Kidney (tissue), 14 donors: Measurements from ENCODE around the gene TEN1. TPM values are rescaled to one million over a fixed set of nuclear protein-coding genes. Genes with fewer than 3 reads are reported as not detected.
A peak's percentile ranks its signal among the peaks of the same experiment; 100 is the strongest.

Experiments used
- DNase-seq, 5 donors: peaks; one replicate each; pipeline ENCODE4 v3.0.0-alpha.2; 2013 to 2020
- FAIRE-seq: peaks from 2 replicates; lab custom pipeline; 2012; peaks lifted over from hg19 to GRCh38; lab: Jason Lieb, UNC
- H3K27ac ChIP-seq, 2 donors: one replicate each; pipeline ENCODE4 v1.7.0; 2013; ENCODE audit warnings: low read depth in 2 of 2, low read length in 2 of 2, inconsistent platforms in 1 of 2
- H3K27me3 ChIP-seq: one replicate; pipeline ENCODE4 v1.7.1; 2013; ENCODE audit warnings: low read length, inconsistent platforms; ENCODE audit not compliant: control insufficient read depth, insufficient read depth
- H3K36me3 ChIP-seq, 3 donors: one replicate each; pipeline versions ENCODE4 v1.7.0 to v1.7.1; 2013; ENCODE audit warnings: low read length in 3 of 3, control low read depth in 1 of 3, inconsistent platforms in 1 of 3; ENCODE audit not compliant: insufficient read depth in 3 of 3, control insufficient read depth in 2 of 3
- H3K4me1 ChIP-seq, 3 donors: one replicate each; pipeline versions ENCODE4 v1.7.0 to v1.7.1; 2013; ENCODE audit warnings: low read length in 3 of 3, inconsistent platforms in 1 of 3, low read depth in 1 of 3; ENCODE audit not compliant: control insufficient read depth in 2 of 3, insufficient read depth in 2 of 3
- H3K4me3 ChIP-seq, 3 donors: one replicate each; pipeline versions ENCODE4 v1.7.0 to v1.8.1; 2013; ENCODE audit warnings: low read length in 3 of 3, control low read depth in 1 of 3, inconsistent platforms in 1 of 3
- H3K9ac ChIP-seq, 3 donors: one replicate each; pipeline versions ENCODE4 v1.7.0 to v1.7.1; 2013; ENCODE audit warnings: low read length in 3 of 3, control low read depth in 1 of 3, inconsistent platforms in 1 of 3
- H3K9me3 ChIP-seq, 3 donors: one replicate each; pipeline versions ENCODE4 v1.7.0 to v1.7.1; 2013; ENCODE audit warnings: low read length in 3 of 3, control low read depth in 1 of 3, inconsistent platforms in 1 of 3; ENCODE audit not compliant: control insufficient read depth in 2 of 3, insufficient read depth in 1 of 3
- intact Hi-C: fragments of 100-400 bp; cut with DNase I; formaldehyde crosslinking; loops from one replicate; pipeline ENCODE4 v1.11.1; 2022
- polyA plus RNA-seq: library from polyadenylated mRNA; stranded (reverse); fragments of 350-450 nt; fragmentation: Illumina TruSeq; extraction: RNeasy Lipid Tissue Mini Kit (QIAGEN cat#74804); gene quantifications from one replicate; pipeline ENCODE4 v1.2.3, GENCODE V29; 2014; ENCODE audit warnings: low read depth, low replicate concordance; ENCODE audit not compliant: insufficient read depth
- total RNA-seq: library from RNA; stranded (reverse); fragmentation: NEBNext Ultra II Directional; extraction: Animal tissue kit (Norgen Biotek cat#: 25700); gene quantifications from one replicate; pipeline ENCODE4 v1.2.1, GENCODE V29; 2021
- TF ChIP-seq, protein P1 (sequence below): IDR thresholded peaks from 3 replicates; pipeline ENCODE4 v1.5.1; 2012; ENCODE audit warnings: mild to moderate bottlenecking, moderate library complexity, borderline replicate concordance; ENCODE audit not compliant: insufficient read depth; ENCODE audit errors: extremely low read depth
- donor health status: control.
- donor health status: control.
- donor health status: control.
- donor health status: control.
- donor health status: control.
- donor health status: DM: yes; HTN: yes; CAD: no.
- donor health status: Normal renal cell carcinoma (clear cell type).

Gene TEN1
- total and polyA plus RNA-seq, 2 donors from 2014 or later = 21.3 to 40.8 TPM

GRCh38 chr17:75950421-75950820 is 28.6 kb upstream of the TEN1 start:
- no peak overlapping the region for H3K4me3 ChIP-seq
- H3K27me3 ChIP-seq = no peaks in the 10 kb centered on the region
- intact Hi-C loops = no loop called here
- H3K36me3 ChIP-seq = peaks cover 15 to 70% (median 54%) of the 10 kb centered on the region in 3 donors
- TF ChIP-seq, protein P1, sequence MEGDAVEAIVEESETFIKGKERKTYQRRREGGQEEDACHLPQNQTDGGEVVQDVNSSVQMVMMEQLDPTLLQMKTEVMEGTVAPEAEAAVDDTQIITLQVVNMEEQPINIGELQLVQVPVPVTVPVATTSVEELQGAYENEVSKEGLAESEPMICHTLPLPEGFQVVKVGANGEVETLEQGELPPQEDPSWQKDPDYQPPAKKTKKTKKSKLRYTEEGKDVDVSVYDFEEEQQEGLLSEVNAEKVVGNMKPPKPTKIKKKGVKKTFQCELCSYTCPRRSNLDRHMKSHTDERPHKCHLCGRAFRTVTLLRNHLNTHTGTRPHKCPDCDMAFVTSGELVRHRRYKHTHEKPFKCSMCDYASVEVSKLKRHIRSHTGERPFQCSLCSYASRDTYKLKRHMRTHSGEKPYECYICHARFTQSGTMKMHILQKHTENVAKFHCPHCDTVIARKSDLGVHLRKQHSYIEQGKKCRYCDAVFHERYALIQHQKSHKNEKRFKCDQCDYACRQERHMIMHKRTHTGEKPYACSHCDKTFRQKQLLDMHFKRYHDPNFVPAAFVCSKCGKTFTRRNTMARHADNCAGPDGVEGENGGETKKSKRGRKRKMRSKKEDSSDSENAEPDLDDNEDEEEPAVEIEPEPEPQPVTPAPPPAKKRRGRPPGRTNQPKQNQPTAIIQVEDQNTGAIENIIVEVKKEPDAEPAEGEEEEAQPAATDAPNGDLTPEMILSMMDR = no peak
- H3K9ac ChIP-seq = no peak overlapping the region
- FAIRE-seq = no peak
- H3K27ac ChIP-seq = no peak overlapping the region
- no peak for DNase-seq
- no peaks in the 10 kb centered on the region for H3K4me1 ChIP-seq
- H3K9me3 ChIP-seq = no peaks in the 10 kb centered on the region

GRCh38 chr17:75950855-75951554 is 28.0 kb upstream of the TEN1 start:
- Histone ChIP-seq H3K9ac (no peak overlapping the region), H3K4me3 (no peak overlapping the region), H3K9me3 (no peaks in the 10 kb centered on the region), H3K27me3 (no peaks in the 10 kb centered on the region), H3K4me1 (no peaks in the 10 kb centered on the region), H3K36me3 (peaks cover 15 to 71% (median 57%) of the 10 kb centered on the region in 3 donors), H3K27ac (no peak overlapping the region)
- TF ChIP-seq, protein P1 = no peak
- FAIRE-seq = no peak
- intact Hi-C loops = no loop called here
- DNase-seq = peak in 3 of 5 donors; percentile 34 to 64 (median 36)

DNA sequence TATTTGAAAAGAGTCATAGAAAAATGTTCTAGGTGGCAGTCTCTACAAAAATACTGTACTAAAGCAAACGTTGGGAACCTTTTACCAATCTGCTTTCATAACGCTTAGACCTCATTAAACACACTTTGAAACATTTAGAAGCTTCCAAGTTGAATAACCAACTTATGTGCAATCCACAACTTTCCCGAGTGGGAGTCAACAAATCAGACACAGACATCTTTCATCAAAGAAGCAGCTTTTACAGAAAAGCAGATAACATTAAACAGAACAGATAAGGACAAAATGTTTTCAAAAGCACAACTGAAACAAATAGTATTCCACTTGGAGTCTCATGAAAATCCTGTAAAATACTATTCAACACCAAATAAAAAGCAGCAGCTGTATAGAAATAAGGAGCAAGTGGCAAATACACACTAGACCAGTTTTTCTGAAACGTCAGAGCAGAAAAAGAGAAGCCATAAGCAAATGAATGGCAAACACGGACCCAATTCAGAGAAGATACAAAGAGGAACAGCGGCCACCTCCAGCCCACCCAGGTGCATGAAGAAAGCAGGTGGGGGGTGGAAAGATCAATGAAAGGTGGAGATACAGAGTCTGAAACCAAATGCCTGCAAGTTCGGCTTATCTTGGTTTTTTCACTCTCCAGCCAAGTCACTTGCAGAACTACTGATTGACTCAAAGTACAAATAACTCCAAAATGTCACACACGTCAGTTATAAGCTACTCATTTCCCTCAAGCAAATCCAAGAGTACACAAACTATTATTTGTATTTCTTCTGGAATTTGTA is 19.8 kb upstream of the TEN1 start:
- Histone ChIP-seq H3K27ac (no peak overlapping the region), H3K4me1 (no peaks in the 10 kb centered on the region), H3K27me3 (no peaks in the 10 kb centered on the region), H3K9me3 (no peaks in the 10 kb centered on the region), H3K9ac (no peak overlapping the region), H3K4me3 (no peak overlapping the region), H3K36me3 (peaks cover 3 to 20% (median 13%) of the 10 kb centered on the region in 3 donors)
- intact Hi-C loops = no loop called here
- DNase-seq (no peak), FAIRE-seq (no peak)
- TF ChIP-seq, protein P1 = no peak
